HepG2 (cell line): ENCODE measurements around the gene GBX1. TPM values are rescaled to one million over a fixed set of nuclear protein-coding genes. Genes with fewer than 3 reads are reported as not detected.

Experiments used
- ATAC-seq: fragments of 200-7000 bp; cut with Tn5 transposase; 3 replicates; pipeline ENCODE4 v1.9.1; 2020; ENCODE audit warnings: mild to moderate bottlenecking, moderate library complexity
- BruUV-seq: library from RNA; stranded (reverse); fragments of 400-500 nt; replicated peaks from 2 replicates; lab custom pipeline; 2021; lab: Mats Ljungman, UMichigan
- CTCF ChIA-PET: fragments of 300-600 bp; formaldehyde crosslinking; extraction: SDS; loops from one replicate; lab custom pipeline; 2021; ENCODE audit warnings: low total read pairs, inconsistent platforms, low intra/inter-chr PET ratio; lab: Yijun Ruan, JAX
- POLR2A ChIA-PET: fragments of 350-600 bp; sonication (Branson Sonifier 250); formaldehyde crosslinking; loops from one replicate; lab custom pipeline; 2020; ENCODE audit warnings: antibody characterized with exemption, inconsistent platforms; lab: Yijun Ruan, JAX
- DNase-seq: peaks from one replicate; pipeline ENCODE4 v3.0.0-alpha.2; 2015; ENCODE audit warnings: low spot score
- FAIRE-seq: peaks from 3 replicates; lab custom pipeline; 2011; peaks lifted over from hg19 to GRCh38; lab: Jason Lieb, UNC
- H2AFZ ChIP-seq: one replicate; pipeline ENCODE4 v1.6.1; 2011; ENCODE audit warnings: low read length, inconsistent platforms
- H3K27ac ChIP-seq: fragments of 300-600 bp; 3 replicates; pipeline ENCODE4 v1.8.0; 2011; ENCODE audit warnings: mixed run types, mild to moderate bottlenecking, mixed read lengths, low read length, inconsistent platforms; ENCODE audit not compliant: insufficient read depth; ENCODE audit errors: extremely low read length
- H3K27me3 ChIP-seq, 2 experiments: fragments of 200-600 bp in 1 of 2; 2 replicates in 1 of 2; 3 replicates in 1 of 2; pipeline versions ENCODE4 v1.6.0 to v1.8.0; 2011; ENCODE audit warnings: low read length in 2 of 2, mild to moderate bottlenecking in 2 of 2, moderate library complexity in 2 of 2, inconsistent platforms in 1 of 2; ENCODE audit not compliant: insufficient read depth in 2 of 2, control insufficient read depth in 1 of 2
- H3K36me3 ChIP-seq, 2 experiments: fragments of 200-600 bp in 1 of 2; replicated peaks in 1 of 2; 2 replicates in 1 of 2; 3 replicates in 1 of 2; pipeline versions ENCODE4 v1.5.1 to v1.8.0; 2011; ENCODE audit warnings: low read length in 2 of 2, inconsistent platforms in 1 of 2; ENCODE audit not compliant: insufficient read depth in 2 of 2, control insufficient read depth in 1 of 2
- H3K4me1 ChIP-seq: 2 replicates; pipeline ENCODE4 v1.5.1; 2012; ENCODE audit warnings: low read length, inconsistent platforms; ENCODE audit not compliant: insufficient read depth
- H3K4me2 ChIP-seq: 2 replicates; pipeline ENCODE4 v1.6.0; 2011; ENCODE audit warnings: low read depth, low read length, inconsistent platforms
- H3K4me3 ChIP-seq, 3 experiments: fragments of 200-600 bp in 1 of 3; sonication (generic), shearing (Covaris generic) in 1 of 3; replicated peaks in 1 of 3; 2 replicates each; pipeline ENCODE4 v1.5.1; 2011 to 2016; ENCODE audit warnings: low read length in 3 of 3, inconsistent platforms in 2 of 3, low read depth in 2 of 3, mild to moderate bottlenecking in 2 of 3, control low read depth in 1 of 3, mixed read lengths in 1 of 3; ENCODE audit not compliant: insufficient read depth in 1 of 3
- H3K79me2 ChIP-seq: one replicate; pipeline ENCODE4 v1.6.1; 2011; ENCODE audit warnings: low read length, inconsistent platforms; ENCODE audit not compliant: insufficient read depth
- H3K9ac ChIP-seq: 2 replicates; pipeline ENCODE4 v1.6.0; 2011; ENCODE audit warnings: mild to moderate bottlenecking, low read depth, low read length, inconsistent platforms; ENCODE audit not compliant: insufficient read depth
- H3K9me3 ChIP-seq: 2 replicates; pipeline ENCODE4 v1.5.1; 2012; ENCODE audit warnings: mild to moderate bottlenecking, low read length
- H4K20me1 ChIP-seq: 2 replicates; pipeline ENCODE4 v1.6.0; 2011; ENCODE audit warnings: inconsistent platforms, mild to moderate bottlenecking, low read length, moderate library complexity; ENCODE audit not compliant: insufficient read depth
- CEBPB ChIP-seq: IDR thresholded peaks from 2 replicates; pipeline ENCODE4 v1.6.1; 2011; ENCODE audit warnings: low read depth, low read length, improper control_type of control experiment, borderline replicate concordance
- CHCHD3 ChIP-seq: sonication (generic); formaldehyde crosslinking; IDR thresholded peaks from 2 replicates; pipeline ENCODE4 v1.8.0; 2022; ENCODE audit warnings: mild to moderate bottlenecking, missing genetic modification reagents, moderate library complexity
- FOSL2 ChIP-seq: sonication (generic); formaldehyde crosslinking; IDR thresholded peaks from 2 replicates; pipeline ENCODE4 v1.4.0; 2020; ENCODE audit warnings: missing genetic modification reagents
- KDM2A ChIP-seq: sonication (generic); formaldehyde crosslinking; IDR thresholded peaks from 2 replicates; pipeline ENCODE4 v1.4.0; 2020; ENCODE audit warnings: low read depth, missing genetic modification reagents, borderline replicate concordance
- MAFF ChIP-seq: IDR thresholded peaks from 2 replicates; pipeline ENCODE4 v1.6.1; 2011; ENCODE audit warnings: low read depth, low read length, improper control_type of control experiment
- MAFK ChIP-seq, 2 experiments: IDR thresholded peaks in 1 of 2; conservative IDR thresholded peaks in 1 of 2; 2 replicates each; pipeline ENCODE4 v1.6.1; 2011; ENCODE audit warnings: improper control_type of control experiment in 2 of 2, low read length in 2 of 2
- MAZ ChIP-seq, 2 experiments: sonication (generic) in 1 of 2; formaldehyde crosslinking in 1 of 2; IDR thresholded peaks; 2 replicates each; pipeline versions ENCODE4 v1.5.0 to v1.6.1; 2012 to 2020; ENCODE audit warnings: low read depth in 2 of 2, mild to moderate bottlenecking in 2 of 2, borderline replicate concordance in 1 of 2, improper control_type of control experiment in 1 of 2, low read length in 1 of 2, missing genetic modification reagents in 1 of 2, moderate library complexity in 1 of 2
- PAWR ChIP-seq: sonication (generic); formaldehyde crosslinking; IDR thresholded peaks from 2 replicates; pipeline ENCODE4 v1.4.0; 2020; ENCODE audit warnings: missing genetic modification reagents, mild to moderate bottlenecking, borderline replicate concordance
- RXRB ChIP-seq: IDR thresholded peaks from 2 replicates; pipeline ENCODE4 v1.6.1; 2016; ENCODE audit warnings: borderline replicate concordance, missing genetic modification reagents, missing compliant biosample characterization
- SIX1 ChIP-seq: sonication (generic); formaldehyde crosslinking; IDR thresholded peaks from 2 replicates; pipeline ENCODE4 v1.4.0; 2020; ENCODE audit warnings: missing genetic modification reagents, borderline replicate concordance
- ZNF124 ChIP-seq: sonication (generic); formaldehyde crosslinking; IDR thresholded peaks from 2 replicates; pipeline ENCODE4 v1.4.0; 2020; ENCODE audit warnings: missing genetic modification reagents
- ZNF644 ChIP-seq: IDR thresholded peaks from 2 replicates; pipeline ENCODE4 v1.6.1; 2016; ENCODE audit warnings: low read depth
- ZNF761 ChIP-seq: sonication (generic); formaldehyde crosslinking; conservative IDR thresholded peaks from 2 replicates; pipeline ENCODE4 v1.4.0; 2020; ENCODE audit warnings: mild to moderate bottlenecking, missing genetic modification reagents
- ZNF788 ChIP-seq: sonication (generic); formaldehyde crosslinking; IDR thresholded peaks from 2 replicates; pipeline ENCODE4 v1.5.0; 2020; ENCODE audit warnings: mild to moderate bottlenecking, missing genetic modification reagents, borderline replicate concordance
- WGBS: methylation state at CpG from one replicate; pipeline ENCODE4 v1.1.6; 2017; ENCODE audit warnings: low lambda C conversion rate; 5-methylcytosine and 5-hydroxymethylcytosine counted together
- in situ Hi-C: cut with HindIII; loops from 2 replicates; pipeline ENCODE4 v1.10.0; 2017; ENCODE audit warnings: low pct_unique_long_range_greater_than_20kb; ENCODE audit not compliant: extremely low pct_ligation_motif_present
- intact Hi-C: fragments of 100-400 bp; cut with micrococcal nuclease; formaldehyde crosslinking; loops from one replicate; pipeline ENCODE4 v1.10.0; 2022; ENCODE audit not compliant: unreplicated experiment
- polyA plus RNA-seq, 8 experiments: library from polyadenylated mRNA; depleted of rRNA in 3 of 8; stranded (reverse) in 7 of 8; unstranded in 1 of 8; fragments of >200 nt; fragmentation: Illumina TruSeq in 4 of 8; extraction: Trizol in 4 of 8; gene quantifications; 2 replicates each; pipeline versions ENCODE4 v1.2.1 to v1.2.3, GENCODE V29; 2011 to 2016; ENCODE audit warnings: low read depth in 4 of 8, missing spikeins in 1 of 8, mixed read lengths in 1 of 8; ENCODE audit not compliant: insufficient read depth in 1 of 8
- total RNA-seq, 5 experiments: library from RNA; depleted of rRNA; stranded (reverse); fragments of >200 nt; fragmentation: Illumina TruSeq; extraction: Trizol; gene quantifications; 2 replicates each; pipeline ENCODE4 v1.2.3, GENCODE V29; 2016; ENCODE audit warnings: low read depth in 1 of 5
- TF ChIP-seq, protein P1 (sequence below): IDR thresholded peaks from 2 replicates; pipeline ENCODE4 v1.6.1; 2018; ENCODE audit warnings: missing genetic modification reagents
- TF ChIP-seq, protein P2 (sequence below): sonication (generic); formaldehyde crosslinking; IDR thresholded peaks from 2 replicates; pipeline ENCODE4 v1.8.1; 2023; ENCODE audit warnings: mild to moderate bottlenecking, missing genetic modification reagents

The GBX1 gene
- total and polyA plus RNA-seq, 2 of the 13 experiments (the other 11 are each of a cell fraction or from before 2014, with no cell fraction given), result not detected

DNA sequence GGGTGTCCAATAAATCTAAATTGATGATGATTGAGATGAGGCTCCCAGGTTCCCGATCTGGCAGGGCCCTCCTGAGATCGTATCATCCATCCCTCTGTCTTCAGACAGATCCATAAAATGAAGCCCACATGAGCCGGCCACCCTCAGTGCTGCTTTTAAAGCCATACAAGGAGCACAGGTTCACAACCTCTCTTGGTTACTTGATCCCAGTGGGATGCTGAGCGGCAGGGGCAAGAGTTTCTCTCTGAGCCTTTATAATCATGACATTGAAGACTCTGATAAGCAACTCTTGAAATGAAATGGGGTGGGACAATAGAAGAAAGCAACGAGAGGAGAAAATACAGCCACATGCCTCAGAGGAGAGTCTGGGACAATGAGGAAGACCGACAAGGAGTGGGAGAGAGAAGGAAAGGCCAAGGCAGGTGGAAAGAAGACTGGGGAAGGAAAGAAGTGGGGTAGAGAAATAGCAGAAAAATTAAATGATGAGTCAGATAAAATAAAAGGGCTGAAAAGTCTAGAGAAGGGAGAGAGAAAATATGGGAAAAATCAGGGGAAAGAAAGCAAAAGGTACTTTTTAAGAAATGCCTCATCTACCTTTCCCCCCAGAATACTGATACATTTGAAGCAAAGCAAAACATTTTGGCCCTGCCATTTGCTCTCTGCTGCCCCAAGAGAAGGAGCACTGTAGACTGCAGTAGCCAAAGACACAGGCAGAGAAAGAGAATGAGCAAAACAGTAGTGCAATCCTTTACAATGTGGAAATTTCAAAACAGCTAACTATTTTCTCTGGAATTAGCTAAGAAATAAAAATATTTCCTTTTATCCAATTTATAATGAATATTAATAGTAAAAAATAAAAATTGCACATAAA, 14.6 kb downstream of the GBX1 start:
- BruUV-seq, result no TSS peak
- no peak overlapping the region for H2AFZ ChIP-seq
- no peak for FAIRE-seq

DNA sequence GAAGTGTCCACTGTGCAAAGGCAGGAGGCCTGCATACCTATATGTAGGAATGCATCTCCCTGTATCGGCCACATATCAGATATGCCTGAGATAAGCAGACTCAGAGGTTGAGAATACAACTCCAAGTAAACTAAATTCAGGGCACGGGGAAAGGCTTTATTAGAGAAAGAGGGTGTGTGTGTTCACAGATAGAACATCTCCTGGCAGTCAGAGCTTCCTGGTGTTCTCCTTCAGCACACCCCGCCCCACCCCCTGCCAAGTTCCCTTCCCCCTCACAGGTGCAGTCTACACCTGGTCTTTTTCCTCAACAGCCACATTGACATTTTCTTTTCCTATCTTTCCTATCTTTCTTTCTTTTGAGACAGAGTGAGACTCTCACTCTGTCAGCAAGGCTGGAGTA, 17.1 kb downstream of the GBX1 start:
- FAIRE-seq (no peak), ATAC-seq (no peak), DNase-seq (no peak)
- Histone ChIP-seq H2AFZ (no peak overlapping the region), H3K4me1 (no peaks in the 10 kb centered on the region), H3K27me3 (peaks cover 2 to 37% of the 10 kb centered on the region in 2 experiments; a peak in 3 of 5 replicates), H4K20me1 (no peaks in the 10 kb centered on the region), H3K27ac (no peak overlapping the region), H3K79me2 (no peaks in the 10 kb centered on the region), H3K36me3 (no peaks in the 10 kb centered on the region), H3K9me3 (no peaks in the 10 kb centered on the region), H3K4me2 (no peak overlapping the region), H3K4me3 (no peak overlapping the region), H3K9ac (no peak overlapping the region)
- 23% methylated on average over 3 of the region's 3 CpGs for WGBS
- in situ Hi-C loops (no loop called here), intact Hi-C loops (no loop called here)
- TF ChIP-seq PAWR (no peak), CEBPB (no peak), KDM2A (no peak), ZNF644 (no peak), ZNF788 (CRISPR knock-in tag) (no peak), SIX1 (CRISPR knock-in tag) (no peak), ZNF124 (CRISPR knock-in tag) (no peak), CHCHD3 (no peak), RXRB (CRISPR knock-in tag) (no peak)
- TF ChIP-seq, protein P1, sequence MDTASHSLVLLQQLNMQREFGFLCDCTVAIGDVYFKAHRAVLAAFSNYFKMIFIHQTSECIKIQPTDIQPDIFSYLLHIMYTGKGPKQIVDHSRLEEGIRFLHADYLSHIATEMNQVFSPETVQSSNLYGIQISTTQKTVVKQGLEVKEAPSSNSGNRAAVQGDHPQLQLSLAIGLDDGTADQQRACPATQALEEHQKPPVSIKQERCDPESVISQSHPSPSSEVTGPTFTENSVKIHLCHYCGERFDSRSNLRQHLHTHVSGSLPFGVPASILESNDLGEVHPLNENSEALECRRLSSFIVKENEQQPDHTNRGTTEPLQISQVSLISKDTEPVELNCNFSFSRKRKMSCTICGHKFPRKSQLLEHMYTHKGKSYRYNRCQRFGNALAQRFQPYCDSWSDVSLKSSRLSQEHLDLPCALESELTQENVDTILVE (CRISPR knock-in tag), result no peak
- no TSS peak for BruUV-seq
- ChIA-PET CTCF (interaction anchor here (1.4 kb wide), 1 partner anchor 22 kb away, joined by 3 read pairs; no protein-coding TSS in a partner anchor), POLR2A (no interaction called here)

More for the DNA sequence above, 14.6 kb downstream of the GBX1 start:
- intact Hi-C loops, result no loop called here
- Histone ChIP-seq H3K36me3 (no peaks in the 10 kb centered on the region), H3K9ac (no peak overlapping the region), H3K27ac (no peak overlapping the region), H3K4me1 (no peaks in the 10 kb centered on the region), H3K4me3 (no peak overlapping the region), H3K79me2 (no peaks in the 10 kb centered on the region), H3K27me3 (peaks cover 4 to 48% of the 10 kb centered on the region in 2 experiments; a peak in 4 of 5 replicates), H3K9me3 (no peaks in the 10 kb centered on the region), H3K4me2 (no peak overlapping the region), H4K20me1 (no peaks in the 10 kb centered on the region)
- POLR2A ChIA-PET, result no interaction called here
- in situ Hi-C loops, result no loop called here
- no peak for DNase-seq
- WGBS, result 13% methylated on average over 6 of the region's 6 CpGs
- no peak for ATAC-seq
- CTCF ChIA-PET, result no interaction called here
- TF ChIP-seq ZNF761 (CRISPR knock-in tag), result no peak
- TF ChIP-seq, protein P2, sequence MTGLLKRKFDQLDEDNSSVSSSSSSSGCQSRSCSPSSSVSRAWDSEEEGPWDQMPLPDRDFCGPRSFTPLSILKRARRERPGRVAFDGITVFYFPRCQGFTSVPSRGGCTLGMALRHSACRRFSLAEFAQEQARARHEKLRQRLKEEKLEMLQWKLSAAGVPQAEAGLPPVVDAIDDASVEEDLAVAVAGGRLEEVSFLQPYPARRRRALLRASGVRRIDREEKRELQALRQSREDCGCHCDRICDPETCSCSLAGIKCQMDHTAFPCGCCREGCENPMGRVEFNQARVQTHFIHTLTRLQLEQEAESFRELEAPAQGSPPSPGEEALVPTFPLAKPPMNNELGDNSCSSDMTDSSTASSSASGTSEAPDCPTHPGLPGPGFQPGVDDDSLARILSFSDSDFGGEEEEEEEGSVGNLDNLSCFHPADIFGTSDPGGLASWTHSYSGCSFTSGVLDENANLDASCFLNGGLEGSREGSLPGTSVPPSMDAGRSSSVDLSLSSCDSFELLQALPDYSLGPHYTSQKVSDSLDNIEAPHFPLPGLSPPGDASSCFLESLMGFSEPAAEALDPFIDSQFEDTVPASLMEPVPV (CRISPR knock-in tag), result no peak
- no peak for TF ChIP-seq MAZ (IDR thresholded peaks at IDR 0.05; ENCODE audit: borderline replicate concordance, low read depth, low read length)
- no peak for TF ChIP-seq MAZ (CRISPR knock-in tag; IDR thresholded peaks at IDR 0.05; ENCODE audit: low read depth)
- TF ChIP-seq MAFF, result peak; percentile 59; the same call in 1 of the 2 replicates
- no peak for TF ChIP-seq FOSL2
- TF ChIP-seq MAFK (conservative IDR thresholded peaks at IDR 0.05 in 1 of 2, IDR thresholded peaks at IDR 0.05 in 1 of 2; ENCODE audit: low read length in 2 of 2), result peak; percentile 12 to 74; a peak in 2 of 4 replicates
